Suppressor macrophage (primary cell): ENCODE data around the gene MSRB3.
"Not testable (repeated sequence)": the region's sequence is repeated elsewhere in the genome, so short reads cannot be mapped to it uniquely, and the experiment has no call there.

Experiments
- DNase-seq, 4 experiments: peaks; one replicate each; pipeline ENCODE4 v3.0.0-alpha.2; 2020 to 2022

Gene MSRB3

GRCh38 chr12:65407388-65408149 is 129.1 kb downstream of the MSRB3 start:
- DNase-seq: no peak

- no peak for DNase-seq
Measured at GRCh38 chr12:65408441-65408840, 130.0 kb downstream of the MSRB3 start.

GRCh38 chr12:65409726-65410125 is 131.2 kb downstream of the MSRB3 start:
- no peak for DNase-seq

- no peak for DNase-seq
Measured at GRCh38 chr12:65411171-65411570, 132.7 kb downstream of the MSRB3 start.

GRCh38 chr12:65414526-65414925 is 136.0 kb downstream of the MSRB3 start:
- peak in 2 of 4 experiments; percentile 8 to 9 for DNase-seq

- no peak for DNase-seq
Measured at GRCh38 chr12:65415826-65416225, 137.3 kb downstream of the MSRB3 start.

GRCh38 chr12:65419284-65420072 is 141.0 kb downstream of the MSRB3 start:
- DNase-seq: no peak

GRCh38 chr12:65420941-65421340 is 142.5 kb downstream of the MSRB3 start:
- no peak for DNase-seq

- no peak for DNase-seq
Measured at GRCh38 chr12:65427646-65428045, 149.2 kb downstream of the MSRB3 start.

- no peak for DNase-seq
Measured at GRCh38 chr12:65430006-65430405, 151.5 kb downstream of the MSRB3 start.

- no peak for DNase-seq
Measured at GRCh38 chr12:65430571-65431306, 152.3 kb downstream of the MSRB3 start.

- no peak for DNase-seq
Measured at GRCh38 chr12:65432114-65432513, 153.6 kb downstream of the MSRB3 start.

- no peak for DNase-seq
Measured at GRCh38 chr12:65432651-65433050, 154.2 kb downstream of the MSRB3 start.

GRCh38 chr12:65434737-65435136 is 156.3 kb downstream of the MSRB3 start:
- DNase-seq: no peak

- DNase-seq: no peak
Measured at GRCh38 chr12:65443038-65443437, 164.6 kb downstream of the MSRB3 start.

GRCh38 chr12:65444996-65445395 is 166.5 kb downstream of the MSRB3 start:
- no peak for DNase-seq

- no peak for DNase-seq
Measured at GRCh38 chr12:65446901-65447300, 168.4 kb downstream of the MSRB3 start.

GRCh38 chr12:65449400-65449799 is 170.9 kb downstream of the MSRB3 start:
- peak in 3 of 4 experiments; percentile 16 to 60 (median 58) for DNase-seq

- DNase-seq: peak; percentile 17 to 63 (median 50)
Measured at GRCh38 chr12:65450625-65451024, 172.1 kb downstream of the MSRB3 start.

- peak in 1 of 4 experiments; percentile 7 for DNase-seq
Measured at GRCh38 chr12:65454115-65454787, 175.8 kb downstream of the MSRB3 start.

- not testable (repeated sequence) for DNase-seq
Measured at GRCh38 chr12:65457341-65457740, 178.9 kb downstream of the MSRB3 start.

- DNase-seq: no peak
Measured at GRCh38 chr12:65458718-65459117, 180.2 kb downstream of the MSRB3 start.

- no peak for DNase-seq
Measured at GRCh38 chr12:65459545-65459944, 181.1 kb downstream of the MSRB3 start.
